ENCODE data around the gene NHLRC2. TPM values are rescaled to one million over a fixed set of nuclear protein-coding genes. Genes with fewer than 3 reads are reported as not detected.

Gene NHLRC2
- total RNA-seq, 2 donors from 2014 or later: 37.7 to 54.9 TPM

DNA sequence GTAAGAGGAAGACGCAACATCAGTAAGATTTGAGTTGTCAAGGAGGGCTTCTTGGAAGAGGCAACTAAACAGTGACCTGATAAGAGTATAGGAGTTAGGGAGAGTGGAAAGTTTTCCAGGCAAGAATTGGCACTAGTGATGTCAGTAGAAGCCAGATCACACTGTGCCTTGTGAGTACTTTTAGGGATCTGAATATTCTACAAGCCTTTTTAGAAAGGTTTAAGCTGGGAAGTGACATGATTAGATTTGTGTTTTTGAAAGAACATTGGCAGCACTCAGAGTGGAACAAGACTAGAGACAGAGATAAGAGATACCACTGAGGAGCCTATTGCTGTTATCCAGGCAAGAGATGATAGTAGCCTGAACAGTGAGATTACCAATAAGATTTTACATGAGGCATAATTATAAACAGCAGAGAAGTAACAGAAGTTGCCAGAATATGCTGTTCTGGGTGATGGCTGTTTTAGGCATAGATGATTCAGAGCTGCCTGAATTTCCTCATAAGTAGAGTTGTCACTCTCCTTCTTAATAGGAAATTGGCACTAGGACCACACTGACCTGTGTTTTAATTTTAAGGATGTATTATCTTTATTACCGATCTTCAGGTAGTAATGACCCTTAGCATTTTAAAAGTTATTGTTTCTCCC lies 45.6 kb downstream of the NHLRC2 start:
- Histone ChIP-seq H3K27ac (ENCODE audit: low read depth, low read length) (no peak overlapping the region), H3K4me1 (ENCODE audit: control insufficient read depth, insufficient read depth, low read length) (no peaks in the 10 kb centered on the region), H3K9me3 (ENCODE audit: control insufficient read depth, low read length) (no peaks in the 10 kb centered on the region), H3K4me3 (ENCODE audit: low read length) (no peak overlapping the region), H3K27me3 (ENCODE audit: control insufficient read depth, insufficient read depth, low read length, poor library complexity, severe bottlenecking) (no peaks in the 10 kb centered on the region), H3K9ac (ENCODE audit: extremely low read depth, low read length, poor library complexity, severe bottlenecking) (peak overlapping the region; percentile 13), H3K36me3 (ENCODE audit: control insufficient read depth, insufficient read depth, low read length) (peaks cover 68% of the 10 kb centered on the region)
- H3K27ac Mint-ChIP-seq: no peak overlapping the region
- H3K9me3 Mint-ChIP-seq: peaks cover 2% of the 10 kb centered on the region
- no peak for DNase-seq
- TF ChIP-seq, protein P1, sequence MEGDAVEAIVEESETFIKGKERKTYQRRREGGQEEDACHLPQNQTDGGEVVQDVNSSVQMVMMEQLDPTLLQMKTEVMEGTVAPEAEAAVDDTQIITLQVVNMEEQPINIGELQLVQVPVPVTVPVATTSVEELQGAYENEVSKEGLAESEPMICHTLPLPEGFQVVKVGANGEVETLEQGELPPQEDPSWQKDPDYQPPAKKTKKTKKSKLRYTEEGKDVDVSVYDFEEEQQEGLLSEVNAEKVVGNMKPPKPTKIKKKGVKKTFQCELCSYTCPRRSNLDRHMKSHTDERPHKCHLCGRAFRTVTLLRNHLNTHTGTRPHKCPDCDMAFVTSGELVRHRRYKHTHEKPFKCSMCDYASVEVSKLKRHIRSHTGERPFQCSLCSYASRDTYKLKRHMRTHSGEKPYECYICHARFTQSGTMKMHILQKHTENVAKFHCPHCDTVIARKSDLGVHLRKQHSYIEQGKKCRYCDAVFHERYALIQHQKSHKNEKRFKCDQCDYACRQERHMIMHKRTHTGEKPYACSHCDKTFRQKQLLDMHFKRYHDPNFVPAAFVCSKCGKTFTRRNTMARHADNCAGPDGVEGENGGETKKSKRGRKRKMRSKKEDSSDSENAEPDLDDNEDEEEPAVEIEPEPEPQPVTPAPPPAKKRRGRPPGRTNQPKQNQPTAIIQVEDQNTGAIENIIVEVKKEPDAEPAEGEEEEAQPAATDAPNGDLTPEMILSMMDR (conservative IDR thresholded peaks at IDR 0.05): no peak
- no peaks in the 10 kb centered on the region for H3K27me3 Mint-ChIP-seq (ENCODE audit: insufficient read depth)
- peaks cover 35% of the 10 kb centered on the region for H3K36me3 Mint-ChIP-seq (ENCODE audit: low read depth)
- WGBS, 2 experiments (ENCODE audit: insufficient coverage in 1 of 2, insufficient read length in 1 of 2): 88 to 99% methylated on average over 1 to 2 of the region's 2 CpGs
- no peaks in the 10 kb centered on the region for H3K4me1 Mint-ChIP-seq
- H3K4me3 Mint-ChIP-seq: no peak overlapping the region

DNA sequence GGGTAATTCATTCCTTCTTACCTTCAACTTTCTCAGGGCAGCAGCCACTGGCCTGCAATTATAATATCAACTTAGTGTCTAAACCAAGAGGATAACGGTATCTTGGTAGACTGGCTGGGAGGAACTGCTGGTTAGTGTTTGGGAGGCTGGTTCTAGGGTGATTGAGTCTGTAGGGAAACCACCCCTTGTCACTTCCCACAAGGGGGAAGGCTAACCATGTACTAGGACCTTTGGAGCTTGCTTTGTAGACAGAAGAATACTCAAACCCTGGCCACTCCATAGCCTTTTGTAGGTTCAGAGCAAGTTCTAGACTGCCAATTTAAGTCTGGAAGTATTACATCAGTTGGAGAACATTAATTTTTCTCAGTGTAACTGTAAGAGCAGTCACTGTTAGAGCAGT lies 51.3 kb downstream of the NHLRC2 start:
- H3K27me3 ChIP-seq (ENCODE audit: control insufficient read depth, insufficient read depth, low read length, poor library complexity, severe bottlenecking): no peaks in the 10 kb centered on the region

DNA sequence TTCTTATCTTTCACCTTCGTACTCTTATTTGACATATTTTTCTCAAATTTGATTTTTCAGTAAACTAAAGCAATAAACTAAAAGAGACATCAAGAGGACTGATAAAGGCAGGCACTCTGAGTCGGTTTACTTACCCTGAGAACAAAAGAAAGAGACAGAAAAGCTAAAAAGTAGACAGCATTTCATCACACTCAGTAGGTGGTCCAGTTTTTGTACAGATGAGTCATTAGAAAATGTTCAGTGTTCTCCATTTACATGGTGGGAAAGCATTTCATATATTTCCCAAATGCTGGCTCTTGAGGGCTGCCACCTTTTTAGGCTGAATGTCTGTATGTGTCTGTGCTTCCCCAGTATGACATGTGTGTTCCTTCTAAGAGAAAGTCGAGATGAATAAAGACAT lies 52.7 kb downstream of the NHLRC2 start:
- 78 to 96% methylated on average over 2 to 3 of the region's 3 CpGs for WGBS, 2 experiments (ENCODE audit: insufficient coverage in 1 of 2, insufficient read length in 1 of 2)
- no peaks in the 10 kb centered on the region for H3K9me3 Mint-ChIP-seq
- no peak for DNase-seq
- no peak overlapping the region for H3K9ac ChIP-seq (ENCODE audit: extremely low read depth, low read length, poor library complexity, severe bottlenecking)
- H3K9me3 ChIP-seq (ENCODE audit: control insufficient read depth, low read length): no peaks in the 10 kb centered on the region
- TF ChIP-seq, protein P1 (conservative IDR thresholded peaks at IDR 0.05): no peak
- no peak overlapping the region for H3K27ac ChIP-seq (ENCODE audit: low read depth, low read length)
- H3K27me3 Mint-ChIP-seq (ENCODE audit: insufficient read depth): no peaks in the 10 kb centered on the region
- H3K4me3 Mint-ChIP-seq: no peak overlapping the region
- H3K4me1 ChIP-seq (ENCODE audit: control insufficient read depth, insufficient read depth, low read length): no peaks in the 10 kb centered on the region
- no peaks in the 10 kb centered on the region for H3K27me3 ChIP-seq (ENCODE audit: control insufficient read depth, insufficient read depth, low read length, poor library complexity, severe bottlenecking)
- H3K4me3 ChIP-seq (ENCODE audit: low read length): no peak overlapping the region
- no peaks in the 10 kb centered on the region for H3K4me1 Mint-ChIP-seq
- H3K36me3 ChIP-seq (ENCODE audit: control insufficient read depth, insufficient read depth, low read length): peaks cover 86% of the 10 kb centered on the region
- H3K27ac Mint-ChIP-seq: no peak overlapping the region
- H3K36me3 Mint-ChIP-seq (ENCODE audit: low read depth): peaks cover 34% of the 10 kb centered on the region

More for the DNA sequence above, 51.3 kb downstream of the NHLRC2 start:
- H3K9me3 ChIP-seq (ENCODE audit: control insufficient read depth, low read length): no peaks in the 10 kb centered on the region
- H3K27ac Mint-ChIP-seq: no peak overlapping the region
- no peak overlapping the region for H3K4me3 Mint-ChIP-seq
- no peak overlapping the region for H3K4me3 ChIP-seq (ENCODE audit: low read length)
- no peaks in the 10 kb centered on the region for H3K4me1 ChIP-seq (ENCODE audit: control insufficient read depth, insufficient read depth, low read length)
- TF ChIP-seq, protein P1 (conservative IDR thresholded peaks at IDR 0.05): no peak
- no peaks in the 10 kb centered on the region for H3K27me3 Mint-ChIP-seq (ENCODE audit: insufficient read depth)
- no peak for DNase-seq
- H3K36me3 ChIP-seq (ENCODE audit: control insufficient read depth, insufficient read depth, low read length): peaks cover 84% of the 10 kb centered on the region
- peaks cover 38% of the 10 kb centered on the region for H3K36me3 Mint-ChIP-seq (ENCODE audit: low read depth)
- no peaks in the 10 kb centered on the region for H3K9me3 Mint-ChIP-seq
- H3K4me1 Mint-ChIP-seq: no peaks in the 10 kb centered on the region
- 80% methylated on average over 1 of the region's 1 CpG; no CpG with 5 or more reads in 1 of the 2 experiments for WGBS, 2 experiments (ENCODE audit: insufficient coverage in 1 of 2, insufficient read length in 1 of 2)
- no peak overlapping the region for H3K9ac ChIP-seq (ENCODE audit: extremely low read depth, low read length, poor library complexity, severe bottlenecking)
- no peak overlapping the region for H3K27ac ChIP-seq (ENCODE audit: low read depth, low read length)
